Keratinocyte (primary cell): ENCODE results near the gene ITGAX.

Experiments
- CTCF ChIP-seq, 3 experiments: IDR thresholded peaks in 1 of 3; conservative IDR thresholded peaks in 1 of 3; optimal IDR thresholded peaks in 1 of 3; 2 replicates in 2 of 3; 3 replicates in 1 of 3; pipeline versions ENCODE3 to v1.5.1; 2011; ENCODE audit warnings: low read length in 3 of 3, mild to moderate bottlenecking in 3 of 3, moderate library complexity in 2 of 3, control low read depth in 1 of 3, inconsistent platforms in 1 of 3; ENCODE audit not compliant: insufficient read depth in 2 of 3; ENCODE audit errors: extremely low read depth in 1 of 3
- EZH2 ChIP-seq: IDR thresholded peaks from one replicate; pipeline ENCODE4 v1.6.1; 2012; ENCODE audit warnings: inconsistent platforms, mild to moderate bottlenecking, low read length, moderate library complexity

- no peak for TF ChIP-seq CTCF (optimal IDR thresholded peaks at IDR 0.05 in 1 of 3, IDR thresholded peaks at IDR 0.05 in 1 of 3, conservative IDR thresholded peaks at IDR 0.05 in 1 of 3; ENCODE audit: extremely low read depth in 1 of 3, insufficient read depth in 2 of 3, low read length in 3 of 3)
- TF ChIP-seq EZH2, result no peak
Observed at GRCh38 chr16:31355431-31356100, 590 bp downstream of the ITGAX start.
